CD14-positive monocyte (primary cell): Measurements from ENCODE around the gene ERBB4. TPM values are rescaled to one million over a fixed set of nuclear protein-coding genes. Genes with fewer than 3 reads are reported as not detected.

Source experiments
- DNase-seq, 3 donors: peaks; one replicate each; pipeline ENCODE4 v3.0.0-alpha.2; 2011 to 2022
- H2AFZ ChIP-seq: 2 replicates; pipeline ENCODE4 v1.6.0; 2012; ENCODE audit warnings: mild to moderate bottlenecking, low read depth, low read length, inconsistent platforms; ENCODE audit not compliant: insufficient read depth, poor library complexity, severe bottlenecking
- H3K27ac ChIP-seq, 2 donors: 1 replicate in 1 of 2; 2 replicates in 1 of 2; pipeline ENCODE4 v1.5.1; 2012 to 2013; ENCODE audit warnings: low read length in 2 of 2, control low read depth in 1 of 2, inconsistent platforms in 1 of 2, low read depth in 1 of 2, mild to moderate bottlenecking in 1 of 2
- H3K27me3 ChIP-seq, 2 donors: one replicate each; pipeline versions ENCODE4 v1.6.0 to v1.6.1; 2011 to 2013; ENCODE audit warnings: low read length in 2 of 2; ENCODE audit not compliant: control insufficient read depth in 2 of 2, insufficient read depth in 2 of 2
- H3K36me3 ChIP-seq, 2 donors: replicated peaks in 1 of 2; 1 replicate in 1 of 2; 2 replicates in 1 of 2; pipeline versions ENCODE4 v1.5.1 to v1.6.1; 2012 to 2013; ENCODE audit warnings: low read length in 2 of 2, control low read depth in 1 of 2, inconsistent platforms in 1 of 2, mild to moderate bottlenecking in 1 of 2; ENCODE audit not compliant: insufficient read depth in 2 of 2, control insufficient read depth in 1 of 2
- H3K4me1 ChIP-seq, 2 donors: 1 replicate in 1 of 2; 2 replicates in 1 of 2; pipeline versions ENCODE4 v1.5.1 to v1.6.1; 2012 to 2013; ENCODE audit warnings: low read length in 2 of 2, control low read depth in 1 of 2, inconsistent platforms in 1 of 2, mild to moderate bottlenecking in 1 of 2, moderate library complexity in 1 of 2; ENCODE audit not compliant: insufficient read depth in 2 of 2, control insufficient read depth in 1 of 2
- H3K4me2 ChIP-seq: replicated peaks from 2 replicates; pipeline ENCODE3; 2012; ENCODE audit warnings: low read length, moderate library complexity, mild to moderate bottlenecking; ENCODE audit not compliant: poor library complexity, severe bottlenecking; ENCODE audit errors: extremely low read depth
- H3K4me3 ChIP-seq, 3 experiments: fragments of 200-600 bp in 1 of 3; sonication (generic) in 1 of 3; replicated peaks in 1 of 3; 1 replicate in 2 of 3; 2 replicates in 1 of 3; pipeline ENCODE4 v1.5.1; 2011 to 2013; ENCODE audit warnings: low read length in 3 of 3, mild to moderate bottlenecking in 3 of 3, control low read depth in 2 of 3, low read depth in 2 of 3, inconsistent platforms in 1 of 3, moderate library complexity in 1 of 3
- H3K79me2 ChIP-seq: 2 replicates; pipeline ENCODE4 v1.6.0; 2012; ENCODE audit warnings: mild to moderate bottlenecking, control low read depth, inconsistent platforms, low read length, moderate library complexity; ENCODE audit not compliant: insufficient read depth
- H3K9ac ChIP-seq: 2 replicates; pipeline ENCODE4 v1.6.0; 2017; ENCODE audit warnings: low read length, mild to moderate bottlenecking; ENCODE audit not compliant: insufficient read depth, poor library complexity, severe bottlenecking
- H3K9me3 ChIP-seq, 2 donors: replicated peaks in 1 of 2; 1 replicate in 1 of 2; 2 replicates in 1 of 2; pipeline versions ENCODE4 v1.5.1 to v1.6.1; 2012 to 2013; ENCODE audit warnings: low read length in 2 of 2, control low read depth in 1 of 2; ENCODE audit not compliant: control insufficient read depth in 1 of 2, insufficient read depth in 1 of 2
- H4K20me1 ChIP-seq: 2 replicates; pipeline ENCODE4 v1.6.0; 2012; ENCODE audit warnings: mild to moderate bottlenecking, low read length, control low read depth, moderate library complexity; ENCODE audit not compliant: insufficient read depth
- H3K27ac Mint-ChIP-seq, 7 donors: one replicate each; pipeline ENCODE4 v1.8.0; 2020; ENCODE audit warnings: mild to moderate bottlenecking in 7 of 7, mixed read lengths in 7 of 7, moderate library complexity in 6 of 7, inconsistent platforms in 2 of 7
- H3K27me3 Mint-ChIP-seq, 3 donors: one replicate each; pipeline ENCODE4 v1.8.0; 2021 to 2022; ENCODE audit warnings: low read depth in 3 of 3, mild to moderate bottlenecking in 3 of 3, mixed read lengths in 3 of 3, moderate library complexity in 3 of 3, inconsistent platforms in 1 of 3
- H3K36me3 Mint-ChIP-seq, 2 donors: one replicate each; pipeline ENCODE4 v1.8.0; 2020; ENCODE audit warnings: mixed read lengths in 2 of 2, inconsistent platforms in 1 of 2, mild to moderate bottlenecking in 1 of 2
- H3K4me1 Mint-ChIP-seq: one replicate; pipeline ENCODE4 v1.8.0; 2020; ENCODE audit warnings: mild to moderate bottlenecking, mixed read lengths
- H3K4me3 Mint-ChIP-seq, 2 donors: one replicate each; pipeline ENCODE4 v1.8.0; 2020; ENCODE audit warnings: mild to moderate bottlenecking in 2 of 2, mixed read lengths in 2 of 2, moderate library complexity in 1 of 2
- H3K9me3 Mint-ChIP-seq, 7 donors: one replicate each; pipeline ENCODE4 v1.8.0; 2020 to 2022; ENCODE audit warnings: mixed read lengths in 7 of 7, mild to moderate bottlenecking in 6 of 7, moderate library complexity in 6 of 7, inconsistent platforms in 2 of 7
- CTCF ChIP-seq: fragments of 200-600 bp; IDR thresholded peaks from one replicate; pipeline ENCODE4 v1.8.0; 2022; ENCODE audit warnings: antibody characterized with exemption, mild to moderate bottlenecking
- WGBS: methylation state at CpG from one replicate; pipeline ENCODE4 v1.1.5; 2013; ENCODE audit warnings: missing lambda C conversion rate; ENCODE audit not compliant: insufficient coverage; 5-methylcytosine and 5-hydroxymethylcytosine counted together
- intact Hi-C, 2 donors: fragments of 100-400 bp; cut with micrococcal nuclease; formaldehyde crosslinking; loops; one replicate each; pipeline versions ENCODE4 v1.15.0 to v1.15.1; 2023
- polyA plus RNA-seq, 3 donors: library from polyadenylated mRNA; depleted of rRNA in 1 of 3; unstranded in 2 of 3; stranded (reverse) in 1 of 3; fragments of 300-500 nt in 2 of 3; fragments of >200 nt in 1 of 3; fragmentation: Illumina TruSeq in 2 of 3; gene quantifications; 1 replicate in 2 of 3; 2 replicates in 1 of 3; pipeline ENCODE4 v1.2.3, GENCODE V29; 2012 to 2021

Gene ERBB4
- polyA plus RNA-seq, 3 donors = not detected

- Histone ChIP-seq H3K9me3 (peaks cover 0 to 3% of the 10 kb centered on the region in 2 donors), H3K9ac (no peak overlapping the region), H3K4me1 (no peaks in the 10 kb centered on the region), H3K27me3 (peaks cover 21 to 33% of the 10 kb centered on the region in 2 donors), H4K20me1 (no peaks in the 10 kb centered on the region), H3K36me3 (no peaks in the 10 kb centered on the region), H3K27ac (no peak overlapping the region), H3K4me2 (no peak overlapping the region), H3K79me2 (no peaks in the 10 kb centered on the region), H2AFZ (no peak overlapping the region), H3K4me3 (no peak overlapping the region)
- Mint-ChIP-seq H3K36me3 (no peaks in the 10 kb centered on the region), H3K27me3 (peaks cover 14 to 20% (median 17%) of the 10 kb centered on the region in 3 donors), H3K4me1 (no peaks in the 10 kb centered on the region), H3K27ac (no peak overlapping the region), H3K9me3 (peaks cover 0 to 2% (median 0%) of the 10 kb centered on the region in 7 donors), H3K4me3 (no peak overlapping the region)
- no peak for TF ChIP-seq CTCF
- DNase-seq = no peak
- intact Hi-C loops = no loop called here
- no CpG with 5 or more reads among the region's 3 CpGs for WGBS
Measured at GRCh38 chr2:212530991-212531390, 7.6 kb downstream of the ERBB4 start.

- H3K9me3 Mint-ChIP-seq = peaks cover 0 to 2% (median 0%) of the 10 kb centered on the region in 7 donors
- peaks cover 8 to 15% (median 13%) of the 10 kb centered on the region in 3 donors for H3K27me3 Mint-ChIP-seq
Measured at GRCh38 chr2:212530373-212530772, 8.2 kb downstream of the ERBB4 start.

More at GRCh38 chr2:212530373-212530772, 8.2 kb downstream of the ERBB4 start:
- Histone ChIP-seq H3K79me2 (no peaks in the 10 kb centered on the region), H2AFZ (no peak overlapping the region), H3K4me3 (no peak overlapping the region), H3K4me2 (no peak overlapping the region), H3K27ac (no peak overlapping the region), H3K9ac (no peak overlapping the region), H3K4me1 (no peaks in the 10 kb centered on the region), H3K27me3 (peaks cover 16 to 27% of the 10 kb centered on the region in 2 donors), H3K9me3 (no peaks in the 10 kb centered on the region), H4K20me1 (no peaks in the 10 kb centered on the region), H3K36me3 (no peaks in the 10 kb centered on the region)
- intact Hi-C loops = no loop called here
- no peak for DNase-seq
- H3K4me1 Mint-ChIP-seq = no peaks in the 10 kb centered on the region
- no peak overlapping the region for H3K4me3 Mint-ChIP-seq
- H3K27ac Mint-ChIP-seq = no peak overlapping the region
- WGBS = no CpG with 5 or more reads among the region's 1 CpG
- no peaks in the 10 kb centered on the region for H3K36me3 Mint-ChIP-seq
- TF ChIP-seq CTCF = no peak
